HL-60 (cell line): ENCODE measurements around the gene TMEM208.

Source experiments
- DNase-seq, 2 experiments: peaks; one replicate each; pipeline ENCODE4 v3.0.0-alpha.2; 2010 to 2020; ENCODE audit warnings: low read depth in 1 of 2, low spot score in 1 of 2
- H3K27ac ChIP-seq: fragments of 250-450 bp; sonication (Bioruptor Pico); replicated peaks from 2 replicates; pipeline ENCODE4 v1.5.1; 2020; ENCODE audit warnings: mild to moderate bottlenecking, moderate library complexity
- H3K27me3 ChIP-seq: fragments of 250-450 bp; sonication (Bioruptor Pico); 2 replicates; pipeline ENCODE4 v1.5.1; 2021; ENCODE audit warnings: mild to moderate bottlenecking, moderate library complexity; ENCODE audit not compliant: insufficient read depth, poor library complexity, severe bottlenecking
- H3K4me3 ChIP-seq: replicated peaks from 2 replicates; pipeline ENCODE4 v1.5.1; 2011; ENCODE audit warnings: mild to moderate bottlenecking, control low read depth, low read length; ENCODE audit not compliant: insufficient read depth
- GABPA ChIP-seq: IDR thresholded peaks from 2 replicates; pipeline ENCODE4 v1.6.1; 2012; ENCODE audit warnings: low read depth
- POLR2AphosphoS5 ChIP-seq: IDR thresholded peaks from 2 replicates; pipeline ENCODE4 v1.6.1; 2012; ENCODE audit warnings: low read depth
- SPI1 ChIP-seq: IDR thresholded peaks from 2 replicates; pipeline ENCODE4 v1.6.1; 2012; ENCODE audit warnings: low read depth, mild to moderate bottlenecking, borderline replicate concordance
- TF ChIP-seq, protein P1 (sequence below): IDR thresholded peaks from 2 replicates; pipeline ENCODE4 v1.6.1; 2012; ENCODE audit warnings: low read depth; ENCODE audit not compliant: insufficient replicate concordance
- TF ChIP-seq, protein P2 (sequence below): IDR thresholded peaks from one replicate; pipeline ENCODE4 v1.5.1; 2011; ENCODE audit warnings: low read length, control low read depth, inconsistent platforms; ENCODE audit not compliant: insufficient read depth

TMEM208 gene

DNA sequence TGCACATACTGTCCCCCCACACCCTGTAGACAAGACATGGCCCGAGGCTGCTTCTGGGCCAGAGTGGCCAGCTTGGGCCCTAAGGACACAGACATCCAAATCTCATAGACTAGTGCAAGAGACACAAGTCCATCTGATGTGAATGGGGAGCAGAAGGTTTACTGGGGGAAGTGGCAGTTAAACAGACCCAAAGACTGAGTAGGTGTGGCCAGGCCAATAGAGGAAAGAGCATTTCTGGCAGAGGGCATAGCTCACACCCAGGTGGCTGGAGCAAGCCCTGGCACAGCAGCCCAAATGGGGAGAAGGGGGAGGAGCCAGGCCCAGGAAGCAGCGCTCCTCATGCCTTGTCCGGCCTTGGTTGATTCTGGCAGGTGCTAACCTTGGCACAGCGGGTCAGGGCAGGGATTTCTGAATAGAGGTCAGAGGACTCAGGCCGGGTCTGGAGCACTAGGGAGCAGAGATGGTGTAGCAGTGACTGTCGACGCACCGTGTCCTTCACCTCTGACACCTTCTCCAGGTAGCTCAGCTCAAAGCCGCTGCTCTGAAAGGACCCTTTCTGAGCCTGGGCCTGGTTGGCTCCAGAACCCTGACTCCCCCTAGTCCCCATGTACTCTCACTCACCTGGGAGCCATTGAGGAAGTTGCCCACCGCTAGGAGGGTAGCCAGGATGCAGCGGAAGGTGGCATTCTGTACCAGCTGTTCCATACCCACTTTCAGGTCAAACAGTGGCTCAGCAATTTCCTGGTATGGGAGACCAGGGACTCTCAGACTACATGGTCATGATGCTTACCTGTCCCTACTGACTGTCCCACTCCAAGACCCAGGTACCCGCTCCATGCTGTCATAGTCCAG is 4.1 kb downstream of the TMEM208 start:
- H3K4me3 ChIP-seq: no peak overlapping the region
- TF ChIP-seq SPI1 (no peak), POLR2AphosphoS5 (no peak), GABPA (no peak)
- TF ChIP-seq, protein P1, sequence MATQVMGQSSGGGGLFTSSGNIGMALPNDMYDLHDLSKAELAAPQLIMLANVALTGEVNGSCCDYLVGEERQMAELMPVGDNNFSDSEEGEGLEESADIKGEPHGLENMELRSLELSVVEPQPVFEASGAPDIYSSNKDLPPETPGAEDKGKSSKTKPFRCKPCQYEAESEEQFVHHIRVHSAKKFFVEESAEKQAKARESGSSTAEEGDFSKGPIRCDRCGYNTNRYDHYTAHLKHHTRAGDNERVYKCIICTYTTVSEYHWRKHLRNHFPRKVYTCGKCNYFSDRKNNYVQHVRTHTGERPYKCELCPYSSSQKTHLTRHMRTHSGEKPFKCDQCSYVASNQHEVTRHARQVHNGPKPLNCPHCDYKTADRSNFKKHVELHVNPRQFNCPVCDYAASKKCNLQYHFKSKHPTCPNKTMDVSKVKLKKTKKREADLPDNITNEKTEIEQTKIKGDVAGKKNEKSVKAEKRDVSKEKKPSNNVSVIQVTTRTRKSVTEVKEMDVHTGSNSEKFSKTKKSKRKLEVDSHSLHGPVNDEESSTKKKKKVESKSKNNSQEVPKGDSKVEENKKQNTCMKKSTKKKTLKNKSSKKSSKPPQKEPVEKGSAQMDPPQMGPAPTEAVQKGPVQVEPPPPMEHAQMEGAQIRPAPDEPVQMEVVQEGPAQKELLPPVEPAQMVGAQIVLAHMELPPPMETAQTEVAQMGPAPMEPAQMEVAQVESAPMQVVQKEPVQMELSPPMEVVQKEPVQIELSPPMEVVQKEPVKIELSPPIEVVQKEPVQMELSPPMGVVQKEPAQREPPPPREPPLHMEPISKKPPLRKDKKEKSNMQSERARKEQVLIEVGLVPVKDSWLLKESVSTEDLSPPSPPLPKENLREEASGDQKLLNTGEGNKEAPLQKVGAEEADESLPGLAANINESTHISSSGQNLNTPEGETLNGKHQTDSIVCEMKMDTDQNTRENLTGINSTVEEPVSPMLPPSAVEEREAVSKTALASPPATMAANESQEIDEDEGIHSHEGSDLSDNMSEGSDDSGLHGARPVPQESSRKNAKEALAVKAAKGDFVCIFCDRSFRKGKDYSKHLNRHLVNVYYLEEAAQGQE: no peak
- TF ChIP-seq, protein P2, sequence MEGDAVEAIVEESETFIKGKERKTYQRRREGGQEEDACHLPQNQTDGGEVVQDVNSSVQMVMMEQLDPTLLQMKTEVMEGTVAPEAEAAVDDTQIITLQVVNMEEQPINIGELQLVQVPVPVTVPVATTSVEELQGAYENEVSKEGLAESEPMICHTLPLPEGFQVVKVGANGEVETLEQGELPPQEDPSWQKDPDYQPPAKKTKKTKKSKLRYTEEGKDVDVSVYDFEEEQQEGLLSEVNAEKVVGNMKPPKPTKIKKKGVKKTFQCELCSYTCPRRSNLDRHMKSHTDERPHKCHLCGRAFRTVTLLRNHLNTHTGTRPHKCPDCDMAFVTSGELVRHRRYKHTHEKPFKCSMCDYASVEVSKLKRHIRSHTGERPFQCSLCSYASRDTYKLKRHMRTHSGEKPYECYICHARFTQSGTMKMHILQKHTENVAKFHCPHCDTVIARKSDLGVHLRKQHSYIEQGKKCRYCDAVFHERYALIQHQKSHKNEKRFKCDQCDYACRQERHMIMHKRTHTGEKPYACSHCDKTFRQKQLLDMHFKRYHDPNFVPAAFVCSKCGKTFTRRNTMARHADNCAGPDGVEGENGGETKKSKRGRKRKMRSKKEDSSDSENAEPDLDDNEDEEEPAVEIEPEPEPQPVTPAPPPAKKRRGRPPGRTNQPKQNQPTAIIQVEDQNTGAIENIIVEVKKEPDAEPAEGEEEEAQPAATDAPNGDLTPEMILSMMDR: no peak
- H3K27me3 ChIP-seq: no peaks in the 10 kb centered on the region
- no peak for DNase-seq
- no peak overlapping the region for H3K27ac ChIP-seq

DNA sequence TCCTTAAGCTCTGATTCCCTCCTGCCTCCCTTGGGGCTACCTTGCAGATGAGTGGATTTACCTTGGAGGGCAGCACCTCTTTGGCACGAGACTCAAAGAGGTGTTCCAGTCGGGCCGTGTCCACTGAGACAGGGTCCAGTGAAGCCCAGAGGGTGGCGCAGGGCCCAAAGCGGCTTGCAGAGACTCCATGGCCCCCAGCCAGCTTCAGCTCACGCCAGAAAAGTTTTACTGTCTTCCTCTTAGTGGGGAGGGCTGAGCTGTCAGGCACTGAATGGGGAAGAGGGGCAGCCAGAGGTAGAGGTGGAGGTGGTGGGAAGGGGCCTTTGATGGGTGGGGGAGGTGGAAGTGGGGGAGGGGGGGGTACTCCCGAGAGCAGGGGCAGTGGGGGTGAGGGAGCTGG is 6.7 kb downstream of the TMEM208 start:
- Histone ChIP-seq H3K27ac (no peak overlapping the region), H3K27me3 (no peaks in the 10 kb centered on the region), H3K4me3 (no peak overlapping the region)
- DNase-seq: no peak
- TF ChIP-seq POLR2AphosphoS5 (no peak), GABPA (no peak), SPI1 (no peak)
- TF ChIP-seq, protein P2: no peak
- TF ChIP-seq, protein P1: no peak

DNA sequence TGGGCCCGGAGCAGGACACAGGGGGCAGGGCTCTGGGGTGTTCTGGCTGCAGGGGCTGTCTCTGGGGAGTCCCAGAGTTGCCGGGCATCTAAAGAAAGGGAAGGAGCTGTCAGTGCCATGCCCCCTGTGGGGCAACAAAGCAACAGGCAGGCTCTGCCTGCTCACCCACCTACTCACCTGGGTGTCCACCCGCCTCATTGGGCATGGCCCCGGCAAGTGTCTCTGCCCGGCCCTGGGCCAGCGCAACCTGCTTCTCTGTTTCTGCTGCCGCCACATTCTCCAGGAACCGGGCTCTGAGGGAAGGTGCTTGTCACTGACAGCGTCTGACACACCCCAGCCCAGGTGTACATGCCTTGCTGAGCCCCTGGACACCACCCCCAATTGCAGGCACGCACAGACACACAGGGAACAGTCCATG is 7.3 kb downstream of the TMEM208 start:
- H3K4me3 ChIP-seq: no peak overlapping the region
- TF ChIP-seq, protein P2: no peak
- TF ChIP-seq, protein P1: no peak
- TF ChIP-seq SPI1: no peak
- H3K27ac ChIP-seq: no peak overlapping the region
- no peaks in the 10 kb centered on the region for H3K27me3 ChIP-seq
- DNase-seq: no peak
